HEK293 (cell line): ENCODE data around the gene PDE10A.

Experiments
- CTCF ChIP-seq: fragments of 450-650 bp; formaldehyde crosslinking; IDR thresholded peaks from 2 replicates; pipeline ENCODE4 v1.5.1; 2016; ENCODE audit warnings: missing biosample characterization, missing genetic modification characterization
- ZBTB7A ChIP-seq: fragments of 450-650 bp; formaldehyde crosslinking; IDR thresholded peaks from 2 replicates; pipeline ENCODE4 v1.5.1; 2016; ENCODE audit warnings: low read depth, missing biosample characterization, missing genetic modification characterization
- ZNF138 ChIP-seq: fragments of 450-650 bp; formaldehyde crosslinking; IDR thresholded peaks from 2 replicates; pipeline ENCODE4 v1.5.1; 2016; ENCODE audit warnings: missing biosample characterization, missing genetic modification characterization, borderline replicate concordance
- ZNF274 ChIP-seq, 2 experiments: fragments of 200-500 bp in 1 of 2; fragments of 450-650 bp in 1 of 2; sonication (Bioruptor generic) in 1 of 2; formaldehyde crosslinking in 1 of 2; IDR thresholded peaks; 2 replicates each; pipeline versions ENCODE4 v1.5.1 to v1.6.1; 2014 to 2016; ENCODE audit warnings: borderline replicate concordance in 1 of 2, inconsistent platforms in 1 of 2, low read length in 1 of 2, missing biosample characterization in 1 of 2, missing genetic modification characterization in 1 of 2

- TF ChIP-seq CTCF (tag by site-specific recombination) (no peak), ZNF138 (tag by site-specific recombination) (no peak), ZBTB7A (no peak), ZNF274 (IDR thresholded peaks at IDR 0.05; ENCODE audit: low read length) (no peak), ZNF274 (tag by site-specific recombination; IDR thresholded peaks at IDR 0.05; ENCODE audit: borderline replicate concordance) (no peak)
These were observed 10.3 kb downstream of the PDE10A start for GRCh38 chr6:165652766-165653165.
